GM21526 (cell line): ENCODE results near the gene RNF7.
A peak's percentile ranks its signal among the peaks of the same experiment; 100 is the strongest.
"Not testable (repeated sequence)": the region's sequence is repeated elsewhere in the genome, so short reads cannot be mapped to it uniquely, and the experiment has no call there.

Experiments used
- ATAC-seq: cut with Tn5 transposase; IDR thresholded peaks from one replicate; pipeline ENCODE4 v1.9.1; 2021; ENCODE audit warnings: moderate library complexity; ENCODE audit not compliant: unreplicated experiment, low FRiP score

The RNF7 gene

DNA sequence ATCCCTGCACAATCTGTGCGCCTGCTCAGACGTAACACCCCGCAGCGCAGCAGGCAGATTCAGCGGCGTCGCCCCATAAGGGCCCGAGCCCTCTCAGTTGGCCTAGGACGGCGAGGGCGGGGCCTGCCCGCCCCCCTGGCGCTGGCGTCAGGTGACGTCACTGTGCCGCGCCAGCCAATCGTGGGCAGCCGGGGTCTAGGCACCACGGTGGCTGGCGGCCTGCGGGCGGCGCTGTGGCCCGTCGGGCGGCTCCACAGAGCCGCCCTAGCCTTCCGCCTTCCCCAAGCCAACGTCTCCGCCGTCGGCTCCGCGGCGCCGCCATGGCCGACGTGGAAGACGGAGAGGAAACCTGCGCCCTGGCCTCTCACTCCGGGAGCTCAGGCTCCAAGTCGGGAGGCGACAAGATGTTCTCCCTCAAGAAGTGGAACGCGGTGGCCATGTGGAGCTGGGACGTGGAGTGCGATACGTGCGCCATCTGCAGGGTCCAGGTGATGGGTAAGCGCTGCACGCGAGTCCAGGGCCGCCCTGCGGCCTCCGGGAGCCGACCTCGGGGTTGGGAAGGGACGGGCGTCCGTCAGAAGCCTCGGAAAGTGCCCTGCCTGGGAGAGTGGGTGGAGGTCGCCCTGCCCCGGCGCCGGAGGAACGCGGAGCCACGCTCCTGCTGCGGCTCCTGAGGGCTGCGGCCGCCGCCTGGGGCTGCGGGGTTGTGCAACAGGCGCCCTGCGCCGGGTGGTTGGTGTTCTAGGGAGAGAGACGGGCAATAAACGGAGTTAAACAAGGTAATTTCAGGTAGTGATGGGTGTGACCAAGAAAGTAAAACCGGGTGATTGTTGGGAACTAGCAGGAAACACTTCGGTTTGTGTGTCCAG, at the start of gene RNF7:
Gene RNF7 (plus strand): TSS at position 277 of the 869 bp plus-strand sequence. CDS start 44 bp downstream, at position 321.
- ATAC-seq: peak; percentile 92

GRCh38 chr3:141690431-141691072, 47.5 kb upstream of the RNF7 start:
- no peak for ATAC-seq

- not testable (repeated sequence) for ATAC-seq
These were observed 46.6 kb upstream of the RNF7 start for GRCh38 chr3:141691471-141691870.

DNA sequence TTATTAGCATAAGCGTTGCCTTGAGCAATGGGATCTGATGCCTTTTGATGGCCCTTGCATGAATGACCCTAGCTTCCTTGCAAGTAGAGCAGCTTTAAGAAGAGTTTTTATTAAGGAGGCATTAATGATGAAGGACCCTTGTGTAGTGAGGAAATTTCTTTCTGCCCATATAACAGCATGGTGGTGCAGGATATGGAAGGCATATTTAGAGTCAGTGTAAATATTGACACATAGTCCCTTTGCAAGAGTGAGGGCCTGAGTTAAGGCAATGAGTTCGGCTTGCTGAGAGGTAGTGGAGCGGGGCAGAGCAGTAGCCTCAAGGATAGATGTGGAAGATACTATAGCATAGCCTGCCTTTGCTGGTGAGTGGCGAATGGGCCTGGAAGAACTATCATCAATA, 45.1 kb upstream of the RNF7 start:
- ATAC-seq: not testable (repeated sequence)

DNA sequence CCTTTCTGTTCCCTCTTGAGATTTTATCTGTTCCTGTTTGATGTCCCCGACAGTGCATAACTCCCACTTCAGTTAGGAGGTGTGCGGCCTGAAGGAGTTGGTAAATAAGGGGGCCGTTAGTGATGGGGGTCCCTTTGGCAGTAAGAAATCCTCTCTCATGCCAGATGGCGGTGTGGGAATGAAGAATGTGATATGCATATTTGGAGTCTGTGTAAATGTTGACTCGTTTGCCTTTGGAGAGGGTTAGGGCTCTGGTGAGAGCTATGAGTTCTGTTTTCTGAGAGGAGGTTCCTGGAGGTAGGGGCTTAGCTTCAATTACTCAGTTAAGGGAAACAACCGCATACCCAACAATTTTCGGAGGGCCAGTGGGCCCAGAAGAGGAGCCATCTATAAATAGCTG, 38.8 kb upstream of the RNF7 start:
- no peak for ATAC-seq

- ATAC-seq: no peak
These were observed 38.2 kb upstream of the RNF7 start for GRCh38 chr3:141699897-141700296.

GRCh38 chr3:141703367-141703766, 34.7 kb upstream of the RNF7 start:
- ATAC-seq: not testable (repeated sequence)

DNA sequence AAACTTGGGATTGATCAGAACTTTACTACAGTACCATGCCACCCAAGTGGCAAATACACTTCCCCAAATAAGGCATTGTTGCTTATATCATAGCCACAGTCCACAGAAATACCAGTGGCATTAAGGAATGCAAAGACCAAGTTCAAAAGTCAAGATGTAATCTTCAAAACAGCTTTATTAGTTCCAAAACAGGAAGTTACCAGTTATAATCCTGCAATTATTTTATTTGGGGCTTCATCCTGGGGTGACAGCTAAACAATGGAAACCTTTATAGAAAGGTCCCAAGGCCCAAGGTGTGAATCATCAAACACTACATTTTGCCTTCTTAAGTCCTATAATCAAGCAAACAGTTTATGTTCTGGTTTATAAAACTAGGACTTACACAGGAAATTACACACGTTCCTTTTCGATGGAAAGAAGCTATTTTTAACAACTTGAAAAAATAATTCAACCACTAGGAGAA, 30.3 kb upstream of the RNF7 start:
- no peak for ATAC-seq

DNA sequence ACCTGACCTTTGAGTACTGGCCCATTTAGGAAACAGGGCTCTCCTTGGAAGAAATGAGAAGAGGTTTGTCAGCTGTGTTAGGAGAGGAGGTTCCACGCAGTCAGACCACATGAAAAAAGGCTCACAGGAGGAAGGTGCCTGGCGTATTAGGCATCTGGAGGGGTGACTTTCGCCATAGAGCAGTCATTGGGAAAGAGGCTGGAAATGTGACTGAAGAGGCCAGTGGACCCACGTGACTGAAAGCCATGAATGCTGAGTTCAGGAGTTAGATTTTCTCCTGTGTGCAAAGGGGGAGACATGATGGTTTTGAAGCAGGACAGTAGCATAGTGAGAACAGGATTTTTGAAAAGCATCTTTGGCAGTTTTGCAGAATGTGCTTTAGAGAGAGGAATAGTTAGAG, 29.7 kb upstream of the RNF7 start:
- ATAC-seq: no peak

GRCh38 chr3:141709126-141709770, 28.9 kb upstream of the RNF7 start:
- no peak for ATAC-seq

- ATAC-seq: no peak
These were observed 28.0 kb upstream of the RNF7 start for GRCh38 chr3:141710121-141710520.

GRCh38 chr3:141710888-141711616, 27.0 kb upstream of the RNF7 start:
- ATAC-seq: no peak

DNA sequence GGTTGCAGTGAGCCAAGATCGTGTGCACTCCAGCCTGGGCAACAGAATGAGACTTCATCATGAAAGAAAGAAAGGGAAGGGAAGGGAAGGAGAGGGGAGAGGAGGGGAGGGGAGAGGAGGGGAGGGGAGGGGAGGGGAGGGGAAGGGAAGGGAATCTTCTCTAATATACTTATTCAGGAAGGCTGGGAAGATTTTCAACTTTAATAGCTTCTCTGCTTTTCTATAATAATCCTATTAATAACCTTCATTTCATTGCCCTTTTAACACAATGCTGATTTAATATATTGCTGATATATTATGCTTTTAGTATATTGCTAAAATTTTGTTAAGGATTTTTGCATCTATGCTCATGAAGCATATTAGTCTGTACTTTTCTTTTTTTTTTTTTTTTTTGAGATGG, 23.4 kb upstream of the RNF7 start:
- ATAC-seq: no peak

- ATAC-seq: no peak
These were observed 16.0 kb upstream of the RNF7 start for GRCh38 chr3:141722081-141722480.

GRCh38 chr3:141722648-141723047, 15.4 kb upstream of the RNF7 start:
- no peak for ATAC-seq

GRCh38 chr3:141723255-141723654, 14.8 kb upstream of the RNF7 start:
- no peak for ATAC-seq

DNA sequence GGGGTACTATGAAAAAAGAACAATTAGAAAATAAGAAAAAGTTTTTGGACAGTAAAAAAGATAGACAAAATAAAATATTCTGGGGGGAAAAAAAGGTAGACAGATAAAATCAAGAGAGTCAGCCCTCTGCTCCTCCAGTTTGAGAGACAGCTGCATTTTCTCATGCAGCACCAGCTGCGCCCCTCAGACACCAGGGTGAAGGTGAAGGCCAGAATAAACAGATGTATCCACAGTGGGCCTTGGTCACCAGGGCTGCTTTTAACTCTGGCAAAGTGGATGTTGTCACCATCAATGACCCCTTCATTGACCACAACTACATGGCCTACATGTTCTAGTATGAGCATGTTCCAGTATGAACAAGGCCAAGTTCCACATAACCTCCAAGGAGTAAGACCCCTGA, 13.9 kb upstream of the RNF7 start:
- ATAC-seq: no peak

DNA sequence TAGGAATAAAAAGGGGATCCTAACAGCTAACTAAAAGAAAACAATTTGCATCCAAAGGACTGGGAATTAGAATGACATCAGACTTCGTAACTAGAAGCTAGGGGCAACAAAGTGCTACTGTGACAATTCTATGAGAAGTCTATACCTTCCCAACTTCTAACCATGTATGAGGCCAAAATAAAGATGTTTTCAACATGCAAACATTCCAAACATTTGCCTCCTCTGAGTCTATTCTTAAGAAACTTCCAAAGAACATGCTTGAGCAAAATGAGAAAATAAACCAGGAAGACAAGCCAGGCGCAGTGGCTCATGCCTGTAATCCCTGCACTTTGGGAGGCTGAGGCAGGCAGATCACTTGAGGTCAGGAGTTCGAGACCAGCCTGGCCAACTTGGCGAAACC, 13.1 kb upstream of the RNF7 start:
- ATAC-seq: no peak

DNA sequence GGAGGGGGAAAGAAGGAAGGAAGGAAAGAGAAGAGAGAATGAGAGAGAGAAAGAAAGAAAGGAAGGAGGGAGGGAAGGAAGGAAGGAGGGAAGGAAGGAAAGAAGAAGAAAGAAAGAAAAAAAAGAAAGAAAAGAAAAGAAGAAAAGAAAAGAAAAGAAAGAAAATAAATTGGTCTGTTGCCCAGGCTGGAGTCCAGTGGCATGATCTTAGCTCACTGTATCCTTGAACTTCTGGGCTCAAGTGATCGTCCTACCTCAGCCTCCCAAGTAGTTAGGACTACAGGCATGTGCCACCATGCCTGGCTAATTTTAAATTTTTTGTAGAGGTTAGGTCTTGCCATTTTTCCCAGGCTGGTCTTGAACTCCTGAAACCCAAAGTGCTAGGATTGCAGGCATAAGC, 11.6 kb upstream of the RNF7 start:
- no peak for ATAC-seq

- ATAC-seq: no peak
These were observed 9.7 kb upstream of the RNF7 start for GRCh38 chr3:141728355-141728892.
